Measurements from ENCODE around the gene PFKL. TPM values are rescaled to one million over a fixed set of nuclear protein-coding genes. Genes with fewer than 3 reads are reported as not detected.

PFKL gene
- total and polyA plus RNA-seq, 2 experiments from 2014 or later: 199 to 239 TPM

DNA sequence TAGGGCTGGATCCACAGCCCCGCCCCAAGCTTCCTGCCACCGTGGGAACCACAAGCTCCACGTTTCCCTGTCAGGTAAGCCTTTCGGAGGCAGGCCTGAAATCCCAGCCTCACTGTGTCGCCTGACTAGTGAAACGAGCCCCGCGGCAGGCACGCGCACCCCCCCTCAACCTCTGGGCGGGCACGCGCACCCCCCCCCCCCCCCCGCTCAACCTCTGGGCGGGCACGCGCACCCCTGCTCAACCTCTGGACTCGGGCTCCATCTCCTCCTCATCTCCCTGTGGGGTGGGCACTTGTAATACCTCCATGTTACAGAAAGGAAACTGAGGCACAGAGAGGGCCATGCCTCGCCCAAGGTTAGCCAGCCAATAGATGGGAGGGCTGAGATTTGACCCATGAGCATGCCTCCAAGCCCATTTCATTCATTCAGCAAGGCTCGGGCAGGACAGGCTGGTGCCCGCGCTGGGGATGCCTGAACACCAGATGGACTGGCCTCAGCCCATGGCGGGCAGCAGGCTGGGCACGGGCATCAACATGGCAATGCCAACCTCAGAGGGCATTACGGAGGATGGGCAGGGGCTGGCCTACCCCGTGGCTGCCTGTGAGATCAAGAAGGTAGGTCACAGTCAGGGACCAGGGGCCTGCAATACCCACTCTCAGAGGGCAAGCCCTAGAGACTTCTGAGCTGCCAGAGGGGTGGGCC lies 34.6 kb downstream of the PFKL start:
- H3K27ac ChIP-seq: no peak overlapping the region
- no peak overlapping the region for H2AFZ ChIP-seq
- no peak for DNase-seq
- H3K9me2 ChIP-seq (ENCODE audit: insufficient read depth): no peaks in the 10 kb centered on the region
- in situ Hi-C loops (cut with MboI): no loop called here
- H3K4me3 ChIP-seq: no peak overlapping the region
- no peaks in the 10 kb centered on the region for H3K27me3 ChIP-seq (replicated peaks; ENCODE audit: insufficient read depth)
- no peak overlapping the region for H3K4me2 ChIP-seq (ENCODE audit: unreplicated experiment)
- no peak overlapping the region for H3K9ac ChIP-seq
- H3K79me2 ChIP-seq (ENCODE audit: insufficient read depth): no peaks in the 10 kb centered on the region
- TF ChIP-seq EZH2 (IDR thresholded peaks at IDR 0.05; ENCODE audit: insufficient read depth, poor library complexity, severe bottlenecking) (no peak), EZH2phosphoT487 (IDR thresholded peaks at IDR 0.05; ENCODE audit: insufficient read depth, low read depth) (no peak)
- H4K20me1 ChIP-seq (ENCODE audit: insufficient read depth): no peaks in the 10 kb centered on the region
- 0 out of 2 replicates have a peak, but pooled peaks cover 6% of the 10 kb centered on the region for H3K4me1 ChIP-seq (ENCODE audit: insufficient read depth)
- H3K36me3 ChIP-seq (ENCODE audit: low read depth): no peaks in the 10 kb centered on the region
- peaks cover 14% of the 10 kb centered on the region for H3F3A ChIP-seq (ENCODE audit: insufficient read depth)
- WGBS, 2 experiments (ENCODE audit: low coverage in 1 of 2, low lambda C conversion rate in 2 of 2, missing lambda C conversion rate in 2 of 2): 86 to 93% methylated on average over 12 to 16 of the region's 26 CpGs
- H3K9me3 ChIP-seq (ENCODE audit: low read depth): no peaks in the 10 kb centered on the region

DNA sequence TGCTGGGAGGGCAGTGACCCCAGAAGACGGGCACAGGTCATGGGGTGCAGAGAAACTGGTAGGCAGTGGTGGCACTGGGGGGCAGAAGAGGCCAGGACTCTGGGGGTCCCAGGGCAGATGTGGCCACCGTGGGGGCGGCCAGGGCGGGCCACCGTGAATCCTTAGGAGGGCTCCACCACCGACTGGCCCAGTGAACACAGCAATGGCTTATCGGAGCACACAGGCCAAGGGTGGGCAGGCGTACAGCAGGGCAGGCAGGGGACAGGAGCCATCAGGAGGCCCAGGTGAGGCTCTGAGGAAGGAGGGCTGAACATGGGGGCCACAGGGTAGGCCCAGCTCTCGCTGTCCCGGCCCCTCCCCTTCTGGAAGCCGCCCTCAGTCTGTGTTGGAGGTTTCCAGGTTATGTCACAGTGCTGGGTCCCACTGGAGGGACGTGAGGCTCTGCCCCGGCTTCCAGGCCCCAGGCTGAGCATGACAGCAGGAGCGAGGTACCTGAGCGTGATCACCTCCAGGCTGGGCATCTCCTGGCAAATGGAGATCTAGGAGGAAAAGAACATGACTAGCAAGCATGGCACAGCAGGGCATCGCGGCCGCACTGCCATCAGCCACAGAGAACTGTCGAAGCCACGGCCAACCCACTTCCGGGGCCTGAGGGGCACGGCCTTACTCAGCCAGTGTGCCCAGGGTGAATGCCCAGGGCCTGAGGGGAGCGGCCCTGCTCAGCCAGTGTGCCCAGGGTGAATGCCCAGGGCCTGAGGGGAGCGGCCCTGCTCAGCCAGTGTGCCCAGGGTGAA lies 35.6 kb downstream of the PFKL start:
- H3K79me2 ChIP-seq (ENCODE audit: insufficient read depth): no peaks in the 10 kb centered on the region
- in situ Hi-C loops (cut with MboI): no loop called here
- no peak for DNase-seq
- TF ChIP-seq EZH2 (IDR thresholded peaks at IDR 0.05; ENCODE audit: insufficient read depth, poor library complexity, severe bottlenecking) (no peak), EZH2phosphoT487 (IDR thresholded peaks at IDR 0.05; ENCODE audit: insufficient read depth, low read depth) (no peak)
- no peak overlapping the region for H2AFZ ChIP-seq
- H4K20me1 ChIP-seq (ENCODE audit: insufficient read depth): no peaks in the 10 kb centered on the region
- 93 to 95% methylated on average over 22 to 23 of the region's 24 CpGs for WGBS, 2 experiments (ENCODE audit: low coverage in 1 of 2, low lambda C conversion rate in 2 of 2, missing lambda C conversion rate in 2 of 2)
- H3K27ac ChIP-seq: no peak overlapping the region
- no peak overlapping the region for H3K4me3 ChIP-seq
- H3K36me3 ChIP-seq (ENCODE audit: low read depth): no peaks in the 10 kb centered on the region
- no peak overlapping the region for H3K4me2 ChIP-seq (ENCODE audit: unreplicated experiment)
- H3K9ac ChIP-seq: no peak overlapping the region
- no peaks in the 10 kb centered on the region for H3K9me2 ChIP-seq (ENCODE audit: insufficient read depth)
- peaks cover 20% of the 10 kb centered on the region for H3F3A ChIP-seq (ENCODE audit: insufficient read depth)
- H3K9me3 ChIP-seq (ENCODE audit: low read depth): no peaks in the 10 kb centered on the region
- H3K4me1 ChIP-seq (ENCODE audit: insufficient read depth): peaks cover 11% of the 10 kb centered on the region
- H3K27me3 ChIP-seq (replicated peaks; ENCODE audit: insufficient read depth): no peaks in the 10 kb centered on the region

DNA sequence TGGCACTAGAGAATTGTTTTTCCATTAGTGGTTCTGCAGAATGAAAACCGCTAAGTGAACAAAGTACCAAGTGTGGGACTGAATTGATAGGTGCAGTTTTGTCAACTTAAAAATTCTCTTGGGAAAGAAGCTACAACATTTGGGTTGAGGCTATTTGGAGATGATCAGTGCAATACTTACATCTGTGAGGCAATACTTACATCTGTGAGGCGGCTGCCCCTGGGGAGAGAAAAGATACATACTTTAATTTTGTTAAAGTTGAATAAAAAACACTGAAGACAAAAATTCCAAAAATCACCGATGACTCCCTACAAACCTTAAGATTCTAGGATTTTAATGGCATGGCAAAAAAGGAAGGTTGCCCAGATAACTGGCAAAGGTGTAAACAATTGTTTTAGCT lies 37.6 kb downstream of the PFKL start:
- H3K4me1 ChIP-seq (ENCODE audit: insufficient read depth): peaks cover 11% of the 10 kb centered on the region
- H3F3A ChIP-seq (ENCODE audit: insufficient read depth): peaks cover 20% of the 10 kb centered on the region
- H3K9me2 ChIP-seq (ENCODE audit: insufficient read depth): no peaks in the 10 kb centered on the region
- no peak overlapping the region for H3K4me3 ChIP-seq
- no peak overlapping the region for H3K4me2 ChIP-seq (ENCODE audit: unreplicated experiment)
- no peak overlapping the region for H3K27ac ChIP-seq
- H4K20me1 ChIP-seq (ENCODE audit: insufficient read depth): no peaks in the 10 kb centered on the region
- TF ChIP-seq EZH2phosphoT487 (IDR thresholded peaks at IDR 0.05; ENCODE audit: insufficient read depth, low read depth) (no peak), EZH2 (IDR thresholded peaks at IDR 0.05; ENCODE audit: insufficient read depth, poor library complexity, severe bottlenecking) (no peak)
- H3K9ac ChIP-seq: no peak overlapping the region
- no peak overlapping the region for H2AFZ ChIP-seq
- peak; percentile 26 for DNase-seq
- H3K79me2 ChIP-seq (ENCODE audit: insufficient read depth): no peaks in the 10 kb centered on the region
- no peaks in the 10 kb centered on the region for H3K27me3 ChIP-seq (replicated peaks; ENCODE audit: insufficient read depth)
- WGBS, 2 experiments (ENCODE audit: low coverage in 1 of 2, low lambda C conversion rate in 2 of 2, missing lambda C conversion rate in 2 of 2): 72 to 74% methylated on average over 3 of the region's 3 CpGs
- no peaks in the 10 kb centered on the region for H3K9me3 ChIP-seq (ENCODE audit: low read depth)
- H3K36me3 ChIP-seq (ENCODE audit: low read depth): no peaks in the 10 kb centered on the region
- in situ Hi-C loops (cut with MboI): no loop called here

DNA sequence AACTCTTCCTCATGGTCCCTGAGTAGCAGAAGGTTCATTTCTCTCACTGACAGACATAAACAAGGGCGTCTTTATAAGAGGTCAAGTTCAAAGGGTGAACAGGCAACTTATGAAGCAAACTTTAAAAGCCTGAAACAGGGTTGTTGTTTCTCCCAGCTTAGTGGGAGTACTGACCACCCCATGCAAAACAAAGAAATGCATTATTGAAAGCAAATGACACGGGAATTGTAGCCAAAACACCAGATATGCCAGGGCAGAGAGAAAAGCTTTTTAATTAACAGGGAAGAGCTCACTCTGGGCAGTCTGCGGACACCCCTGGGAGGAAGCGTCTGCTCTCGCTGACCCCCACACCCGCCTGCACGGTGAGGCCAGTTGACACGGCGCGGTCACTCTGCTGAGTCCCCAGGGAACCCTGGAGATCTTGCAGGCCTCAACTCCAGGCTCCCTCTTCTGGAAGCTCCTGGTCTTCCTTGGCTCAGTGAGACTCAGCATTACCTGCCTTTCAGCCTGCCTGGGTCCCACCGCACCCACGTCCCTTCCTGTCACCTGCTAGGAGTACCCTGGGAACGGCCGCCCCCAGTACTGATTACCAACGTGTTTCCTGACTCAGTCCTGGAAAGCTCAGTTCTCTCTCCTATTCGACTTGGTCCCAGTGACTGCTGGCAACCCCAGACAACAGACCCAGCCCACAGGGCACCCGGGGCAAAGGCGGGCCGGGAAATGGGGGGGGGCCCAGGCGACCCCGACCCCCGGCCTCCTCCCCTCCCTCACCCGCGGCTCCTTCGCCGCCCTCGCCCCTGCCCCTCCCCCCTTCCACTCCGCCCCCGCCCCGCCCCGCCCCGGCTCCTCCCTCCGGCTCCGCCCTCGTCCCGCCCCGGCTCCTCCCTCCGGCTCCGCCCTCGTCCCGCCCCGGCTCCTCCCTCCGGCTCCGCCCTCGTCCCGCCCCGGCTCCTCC lies 38.4 kb downstream of the PFKL start:
- H3F3A ChIP-seq (ENCODE audit: insufficient read depth): peaks cover 20% of the 10 kb centered on the region
- H3K4me3 ChIP-seq: peak overlapping the region; percentile 69
- in situ Hi-C loops (cut with MboI): no loop called here
- 3 to 5% methylated on average over 17 to 44 of the region's 47 CpGs for WGBS, 2 experiments (ENCODE audit: low coverage in 1 of 2, low lambda C conversion rate in 2 of 2, missing lambda C conversion rate in 2 of 2)
- H3K27ac ChIP-seq: peak overlapping the region; percentile 39
- no peaks in the 10 kb centered on the region for H3K27me3 ChIP-seq (replicated peaks; ENCODE audit: insufficient read depth)
- peak overlapping the region; percentile 56 for H3K9ac ChIP-seq
- H3K4me1 ChIP-seq (ENCODE audit: insufficient read depth): peaks cover 11% of the 10 kb centered on the region
- no peaks in the 10 kb centered on the region for H3K9me3 ChIP-seq (ENCODE audit: low read depth)
- no peaks in the 10 kb centered on the region for H3K79me2 ChIP-seq (ENCODE audit: insufficient read depth)
- H3K4me2 ChIP-seq (ENCODE audit: unreplicated experiment): peak overlapping the region; percentile 70
- H4K20me1 ChIP-seq (ENCODE audit: insufficient read depth): no peaks in the 10 kb centered on the region
- H3K36me3 ChIP-seq (ENCODE audit: low read depth): no peaks in the 10 kb centered on the region
- H2AFZ ChIP-seq: peak overlapping the region; percentile 55
- peak; percentile 74 for DNase-seq
- no peaks in the 10 kb centered on the region for H3K9me2 ChIP-seq (ENCODE audit: insufficient read depth)
- TF ChIP-seq EZH2 (IDR thresholded peaks at IDR 0.05; ENCODE audit: insufficient read depth, poor library complexity, severe bottlenecking): no peak
- no peak for TF ChIP-seq EZH2phosphoT487 (IDR thresholded peaks at IDR 0.05; ENCODE audit: insufficient read depth, low read depth)
